Measurements from ENCODE around the gene GMCL2. TPM values are rescaled to one million over a fixed set of nuclear protein-coding genes. Genes with fewer than 3 reads are reported as not detected.
A peak's percentile ranks its signal among the peaks of the same experiment; 100 is the strongest.

Gene GMCL2, protein sequence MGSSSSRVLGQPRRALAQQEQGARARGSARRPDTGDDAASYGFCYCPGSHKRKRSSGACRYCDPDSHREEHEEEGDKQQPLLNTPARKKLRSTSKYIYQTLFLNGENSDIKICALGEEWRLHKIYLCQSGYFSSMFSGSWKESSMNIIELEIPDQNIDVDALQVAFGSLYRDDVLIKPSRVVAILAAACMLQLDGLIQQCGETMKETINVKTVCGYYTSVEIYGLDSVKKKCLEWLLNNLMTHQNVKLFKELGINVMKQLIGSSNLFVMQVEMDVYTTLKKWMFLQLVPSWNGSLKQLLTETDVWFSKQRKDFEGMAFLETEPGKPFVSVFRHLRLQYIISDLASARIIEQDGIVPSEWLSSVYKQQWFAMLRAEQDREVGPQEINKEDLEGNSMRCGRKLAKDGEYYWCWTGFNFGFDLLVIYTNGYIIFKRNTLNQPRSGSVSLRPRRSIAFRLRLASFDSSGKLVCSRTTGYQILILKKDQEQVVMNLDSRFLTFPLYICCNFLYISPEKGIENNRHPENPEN
- not detected for total RNA-seq
- long read RNA-seq, result 0 reads

DNA sequence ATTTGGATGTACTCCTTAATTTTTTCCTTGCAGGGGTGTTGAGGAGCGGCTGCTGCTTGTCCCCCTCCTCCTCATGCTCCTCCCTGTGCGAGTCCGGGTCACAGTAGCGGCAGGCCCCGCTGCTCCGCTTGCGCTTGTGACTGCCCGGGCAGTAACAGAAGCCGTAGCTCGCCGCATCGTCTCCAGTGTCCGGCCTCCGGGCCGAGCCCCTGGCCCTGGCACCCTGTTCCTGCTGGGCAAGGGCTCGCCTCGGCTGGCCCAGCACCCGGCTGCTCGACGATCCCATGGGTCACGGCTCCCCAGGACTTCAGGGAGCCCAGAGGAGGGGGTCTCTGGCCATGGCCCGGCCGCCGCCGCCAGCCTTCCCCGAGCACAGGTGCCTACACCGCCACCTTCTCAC, at the start of gene GMCL2:
TSS of gene GMCL2 (minus strand) at position 358 of the 400 bp plus-strand sequence. CDS start at position 286, 72 bp downstream.
- Histone ChIP-seq H3K4me1 (no peaks in the 10 kb centered on the region), H3K27ac (no peak within 1 kb of the TSS), H3K36me3 (no peaks in the 10 kb centered on the region), H3K9me3 (no peaks in the 10 kb centered on the region), H3K27me3 (ENCODE audit: low read depth) (no peaks in the 10 kb centered on the region), H3K4me3 (no peak within 1 kb of the TSS)
- no peak for DNase-seq
- intact Hi-C loops (cut with DNase I), result no loop called here
- TF ChIP-seq, protein P1, sequence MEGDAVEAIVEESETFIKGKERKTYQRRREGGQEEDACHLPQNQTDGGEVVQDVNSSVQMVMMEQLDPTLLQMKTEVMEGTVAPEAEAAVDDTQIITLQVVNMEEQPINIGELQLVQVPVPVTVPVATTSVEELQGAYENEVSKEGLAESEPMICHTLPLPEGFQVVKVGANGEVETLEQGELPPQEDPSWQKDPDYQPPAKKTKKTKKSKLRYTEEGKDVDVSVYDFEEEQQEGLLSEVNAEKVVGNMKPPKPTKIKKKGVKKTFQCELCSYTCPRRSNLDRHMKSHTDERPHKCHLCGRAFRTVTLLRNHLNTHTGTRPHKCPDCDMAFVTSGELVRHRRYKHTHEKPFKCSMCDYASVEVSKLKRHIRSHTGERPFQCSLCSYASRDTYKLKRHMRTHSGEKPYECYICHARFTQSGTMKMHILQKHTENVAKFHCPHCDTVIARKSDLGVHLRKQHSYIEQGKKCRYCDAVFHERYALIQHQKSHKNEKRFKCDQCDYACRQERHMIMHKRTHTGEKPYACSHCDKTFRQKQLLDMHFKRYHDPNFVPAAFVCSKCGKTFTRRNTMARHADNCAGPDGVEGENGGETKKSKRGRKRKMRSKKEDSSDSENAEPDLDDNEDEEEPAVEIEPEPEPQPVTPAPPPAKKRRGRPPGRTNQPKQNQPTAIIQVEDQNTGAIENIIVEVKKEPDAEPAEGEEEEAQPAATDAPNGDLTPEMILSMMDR (IDR thresholded peaks at IDR 0.05), result no peak
- no peak for ATAC-seq

DNA sequence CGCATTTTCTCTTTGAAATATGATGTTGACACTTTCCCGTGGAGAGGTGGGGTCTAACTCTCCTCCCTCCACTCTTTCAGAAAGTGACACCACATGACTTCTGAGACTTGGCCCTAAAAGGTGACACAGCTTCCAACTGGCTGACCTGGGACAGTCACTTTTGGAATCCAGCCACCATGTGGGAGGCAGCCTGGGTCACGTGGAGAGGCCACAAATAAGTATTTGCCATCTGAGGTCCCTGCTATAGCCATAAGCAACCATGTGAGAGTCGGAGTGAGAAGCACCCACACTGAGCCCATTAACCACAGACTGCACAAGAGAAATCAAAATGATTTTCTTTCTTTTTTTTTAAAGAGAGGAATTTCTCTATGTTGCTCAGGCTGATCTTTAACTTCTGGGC, 49.5 kb upstream of the GMCL2 start:
- DNase-seq, result no peak
- TF ChIP-seq, protein P1 (IDR thresholded peaks at IDR 0.05), result no peak
- peak in 1 of 2 donors; percentile 1 for ATAC-seq
- Histone ChIP-seq H3K27ac (peak overlapping the region; percentile 36), H3K4me3 (no peak overlapping the region), H3K9me3 (no peaks in the 10 kb centered on the region), H3K4me1 (peaks cover 79% of the 10 kb centered on the region), H3K36me3 (no peaks in the 10 kb centered on the region), H3K27me3 (ENCODE audit: low read depth) (no peaks in the 10 kb centered on the region)
- intact Hi-C loops (cut with DNase I), result no loop called here

DNA sequence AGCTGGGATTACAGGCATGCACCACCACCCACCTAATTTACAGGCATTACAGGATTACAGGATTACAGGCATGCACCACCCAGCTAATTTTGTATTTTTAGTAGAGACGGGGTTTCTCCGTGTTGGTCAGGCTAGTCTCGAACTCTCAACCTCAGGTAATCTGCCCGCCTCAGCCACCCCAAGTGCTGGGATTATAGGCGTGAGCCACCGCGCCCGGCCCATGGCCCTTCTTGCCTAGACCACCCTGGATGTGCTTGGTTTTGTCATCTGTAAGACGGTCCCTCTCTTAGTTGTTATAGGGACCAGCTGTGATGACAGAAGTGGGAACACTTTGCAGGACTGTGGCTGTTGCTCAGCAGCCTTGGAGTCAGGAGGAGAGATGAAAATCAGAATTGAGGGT, 49.0 kb upstream of the GMCL2 start:
- H3K27me3 ChIP-seq (ENCODE audit: low read depth), result no peaks in the 10 kb centered on the region
- no peaks in the 10 kb centered on the region for H3K9me3 ChIP-seq
- H3K4me3 ChIP-seq, result no peak overlapping the region
- H3K27ac ChIP-seq, result peak overlapping the region; percentile 36
- TF ChIP-seq, protein P1 (IDR thresholded peaks at IDR 0.05), result no peak
- intact Hi-C loops (cut with DNase I), result no loop called here
- peaks cover 4% of the 10 kb centered on the region for H3K36me3 ChIP-seq
- peaks cover 79% of the 10 kb centered on the region for H3K4me1 ChIP-seq
- no peak for ATAC-seq
- no peak for DNase-seq

DNA sequence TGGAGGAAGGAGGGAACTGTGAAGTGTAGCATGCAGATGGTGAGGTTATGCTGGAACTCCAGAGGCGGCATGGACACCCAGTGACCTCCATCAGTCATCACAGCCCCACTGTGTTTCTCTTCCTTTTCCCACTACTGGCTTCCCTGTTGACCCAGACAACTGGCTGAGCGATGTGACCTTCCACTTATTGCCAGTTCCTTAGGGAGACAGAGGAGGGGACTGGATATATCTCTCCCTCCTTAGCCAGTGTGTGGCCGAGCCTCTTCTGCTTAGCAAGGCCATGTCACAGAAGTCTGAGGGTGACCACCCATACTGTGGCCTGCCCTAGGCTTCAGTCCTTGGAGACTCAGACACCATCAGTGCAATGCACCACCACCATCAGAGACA, 48.4 kb upstream of the GMCL2 start:
- ATAC-seq (no peak), DNase-seq (no peak)
- H3K4me3 ChIP-seq, result no peak overlapping the region
- intact Hi-C loops (cut with DNase I), result no loop called here
- no peaks in the 10 kb centered on the region for H3K9me3 ChIP-seq
- H3K27ac ChIP-seq, result no peak overlapping the region
- H3K36me3 ChIP-seq, result peaks cover 8% of the 10 kb centered on the region
- H3K27me3 ChIP-seq (ENCODE audit: low read depth), result no peaks in the 10 kb centered on the region
- peaks cover 80% of the 10 kb centered on the region for H3K4me1 ChIP-seq
- TF ChIP-seq, protein P1 (IDR thresholded peaks at IDR 0.05), result no peak

DNA sequence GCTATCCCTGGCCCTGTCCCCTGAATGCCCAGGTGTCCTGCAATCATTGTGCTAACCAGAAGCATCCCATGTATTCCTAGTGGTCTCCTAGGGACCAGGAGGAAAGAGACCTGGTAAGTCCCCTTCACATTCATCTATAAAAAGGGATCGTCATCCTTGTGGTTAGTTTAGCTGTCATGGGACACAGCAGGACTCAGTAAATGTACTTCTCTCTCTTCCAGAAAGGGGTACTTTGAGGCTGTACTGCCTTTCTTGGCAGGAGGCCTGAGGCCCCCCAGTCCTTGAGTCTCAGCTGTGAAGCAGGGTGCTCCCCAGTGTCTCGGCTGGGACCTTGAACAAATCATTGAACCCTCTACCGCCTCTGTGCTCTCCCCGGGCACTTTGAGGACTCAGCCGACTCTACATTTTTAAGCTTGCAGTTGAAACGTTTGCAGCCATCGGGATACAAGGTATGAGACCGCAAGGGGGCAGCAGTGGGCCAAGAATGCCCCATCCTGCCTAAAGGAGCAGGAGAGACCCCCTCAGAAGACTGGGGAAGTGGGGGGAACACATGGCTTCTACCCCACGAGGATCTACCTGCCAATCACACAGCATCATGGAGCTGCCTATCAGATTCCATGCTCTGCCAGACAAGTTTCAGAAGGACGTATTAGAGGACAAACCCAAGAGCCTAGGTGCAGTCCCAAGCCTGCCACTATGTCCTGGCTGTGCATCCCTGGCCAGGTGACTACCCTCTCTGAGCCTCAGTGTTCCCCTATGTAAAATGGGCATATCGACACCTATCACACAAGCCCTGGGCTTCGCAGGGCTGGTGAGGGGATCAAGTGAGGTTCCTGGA, 47.8 kb upstream of the GMCL2 start:
- H3K27me3 ChIP-seq (ENCODE audit: low read depth), result no peaks in the 10 kb centered on the region
- ATAC-seq (peak; percentile 12 to 18), DNase-seq (peak; percentile 81)
- H3K4me1 ChIP-seq, result peaks cover 80% of the 10 kb centered on the region
- H3K4me3 ChIP-seq, result no peak overlapping the region
- TF ChIP-seq, protein P1 (IDR thresholded peaks at IDR 0.05), result peak; percentile 77
- H3K36me3 ChIP-seq, result peaks cover 12% of the 10 kb centered on the region
- intact Hi-C loops (cut with DNase I), result no loop called here
- H3K9me3 ChIP-seq, result no peaks in the 10 kb centered on the region
- no peak overlapping the region for H3K27ac ChIP-seq
